Measurements from ENCODE around the gene TMEM52. TPM values are rescaled to one million over a fixed set of nuclear protein-coding genes. Genes with fewer than 3 reads are reported as not detected.

The TMEM52 gene
- polyA plus RNA-seq, 2 of the 4 experiments (the other 2 are of a cell fraction): 0.36 to 0.41 TPM

- H3K9me3 ChIP-seq: no peaks in the 10 kb centered on the region
- WGBS (ENCODE audit: missing lambda C conversion rate): 100% methylated on average over 1 of the region's 2 CpGs
- ChIA-PET POLR2A (no interaction called here), CTCF (interaction anchor here (4.1 kb wide), 1 partner anchor 12 kb away, joined by 32 read pairs; no protein-coding TSS in a partner anchor)
- ATAC-seq: no peak
- peaks cover 29% of the 10 kb centered on the region for H3K4me1 ChIP-seq
- no peak for FAIRE-seq
- H3K4me3 ChIP-seq: no peak overlapping the region
- peak overlapping the region; percentile 28 to 70; a peak in 4 of 6 replicates for H3K27ac ChIP-seq
- no peak for DNase-seq (ENCODE audit: low read depth in 1 of 2, low spot score in 1 of 2)
- TF ChIP-seq, protein P1, sequence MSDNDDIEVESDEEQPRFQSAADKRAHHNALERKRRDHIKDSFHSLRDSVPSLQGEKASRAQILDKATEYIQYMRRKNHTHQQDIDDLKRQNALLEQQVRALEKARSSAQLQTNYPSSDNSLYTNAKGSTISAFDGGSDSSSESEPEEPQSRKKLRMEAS (IDR thresholded peaks at IDR 0.05): no peak
- TF ChIP-seq NPAS2 (CRISPR knock-in tag; IDR thresholded peaks at IDR 0.05; ENCODE audit: borderline replicate concordance) (no peak), MAFK (IDR thresholded peaks at IDR 0.05; ENCODE audit: partially characterized antibody) (no peak), ZFP36 (IDR thresholded peaks at IDR 0.05; ENCODE audit: borderline replicate concordance, partially characterized antibody) (no peak), CHD4 (IDR thresholded peaks at IDR 0.05; ENCODE audit: borderline replicate concordance) (no peak), JUN (IDR thresholded peaks at IDR 0.05) (no peak), KDM1A (IDR thresholded peaks at IDR 0.05; ENCODE audit: low read depth) (no peak), PHF8 (IDR thresholded peaks at IDR 0.05; ENCODE audit: borderline replicate concordance, low read depth) (no peak), RCOR1 (IDR thresholded peaks at IDR 0.05; ENCODE audit: low read depth, low read length) (no peak), E2F6 (IDR thresholded peaks at IDR 0.05; ENCODE audit: borderline replicate concordance, low read depth) (no peak), HOXB13 (CRISPR knock-in tag; IDR thresholded peaks at IDR 0.05; ENCODE audit: low read depth) (no peak), CEBPB (IDR thresholded peaks at IDR 0.05) (no peak), RAD21 (conservative IDR thresholded peaks at IDR 0.05 in 1 of 2, IDR thresholded peaks at IDR 0.05 in 1 of 2) (no peak), MYC (IDR thresholded peaks at IDR 0.05; ENCODE audit: borderline replicate concordance, low read length) (no peak), SMC3 (IDR thresholded peaks at IDR 0.05) (no peak), NFE2L2 (conservative IDR thresholded peaks at IDR 0.05; ENCODE audit: low read length) (no peak), MAZ (IDR thresholded peaks at IDR 0.05; ENCODE audit: borderline replicate concordance, low read depth, low read length) (no peak), POLR2A (IDR thresholded peaks at IDR 0.05; ENCODE audit: low read length) (no peak)
- H3K4me2 ChIP-seq: peak overlapping the region; percentile 46; the same call in 1 of the 3 replicates
Observed at GRCh38 chr1:1893997-1894353, 25.1 kb downstream of the TMEM52 start.

DNA sequence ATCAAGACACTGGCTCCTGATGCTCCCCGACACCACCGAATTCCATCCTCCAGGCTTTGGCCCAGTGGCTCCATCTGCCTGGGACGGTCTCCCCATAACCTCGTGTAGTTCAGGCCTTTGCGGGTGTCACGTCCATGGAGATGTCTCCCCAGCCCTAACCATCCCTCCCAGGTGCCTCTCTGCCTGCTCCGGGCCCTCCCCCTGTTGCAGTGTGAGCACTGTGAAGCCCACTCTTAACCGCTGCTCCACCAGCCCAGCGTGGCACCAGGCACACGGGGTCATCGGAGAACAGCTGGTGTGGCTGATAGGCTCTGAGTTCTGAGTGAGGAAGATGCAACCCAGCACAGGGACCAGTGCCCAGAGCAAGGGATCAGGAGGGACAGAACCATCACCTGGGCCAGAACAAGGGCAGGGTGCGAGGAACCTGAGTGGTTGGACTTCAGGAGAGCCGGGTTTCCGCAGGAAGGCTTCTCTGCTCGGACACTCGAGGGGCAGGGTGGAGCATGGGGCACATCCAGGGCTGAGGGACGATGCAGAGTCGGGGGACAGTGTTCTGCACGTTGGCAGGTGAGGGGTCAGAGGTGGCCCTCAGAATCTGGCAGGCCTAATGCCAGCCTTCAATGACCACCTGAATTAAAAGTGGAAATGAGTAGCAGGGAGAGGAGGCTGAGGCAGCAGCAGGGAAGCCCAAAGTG, 25.6 kb downstream of the TMEM52 start:
- Histone ChIP-seq H3K9me3 (no peaks in the 10 kb centered on the region), H3K4me3 (no peak overlapping the region), H3K27ac (no peak overlapping the region; a peak in 1 of 6 replicates), H3K4me2 (no peak overlapping the region), H3K4me1 (peaks cover 34% of the 10 kb centered on the region)
- no peak for ATAC-seq
- no peak for DNase-seq (ENCODE audit: low read depth in 1 of 2, low spot score in 1 of 2)
- ChIA-PET POLR2A (no interaction called here), CTCF (interaction anchor here (4.1 kb wide), 1 partner anchor 13 kb away, joined by 32 read pairs; no protein-coding TSS in a partner anchor)
- no peak for FAIRE-seq
- TF ChIP-seq BCL3 (IDR thresholded peaks at IDR 0.05) (no peak), GATA3 (IDR thresholded peaks at IDR 0.05; ENCODE audit: borderline replicate concordance) (no peak), MAZ (IDR thresholded peaks at IDR 0.05; ENCODE audit: borderline replicate concordance, low read depth, low read length) (no peak), BHLHE40 (IDR thresholded peaks at IDR 0.05; ENCODE audit: low read depth, low read length) (no peak), RFX5 (IDR thresholded peaks at IDR 0.05) (no peak), RNF2 (IDR thresholded peaks at IDR 0.05; ENCODE audit: borderline replicate concordance, low read depth) (no peak), KDM1A (IDR thresholded peaks at IDR 0.05; ENCODE audit: low read depth) (no peak), CTCF (IDR thresholded peaks at IDR 0.05) (no peak), CHD2 (IDR thresholded peaks at IDR 0.05; ENCODE audit: low read length, partially characterized antibody) (no peak), MYC (IDR thresholded peaks at IDR 0.05; ENCODE audit: borderline replicate concordance, low read length) (no peak), FOSB (CRISPR knock-in tag; IDR thresholded peaks at IDR 0.05) (no peak), FOXS1 (CRISPR knock-in tag; IDR thresholded peaks at IDR 0.05) (no peak), CBX2 (IDR thresholded peaks at IDR 0.05; ENCODE audit: borderline replicate concordance, low read depth) (no peak), ESRRA (IDR thresholded peaks at IDR 0.05; ENCODE audit: borderline replicate concordance, low read length) (no peak), JUN (IDR thresholded peaks at IDR 0.05) (no peak)
- TF ChIP-seq, protein P2, sequence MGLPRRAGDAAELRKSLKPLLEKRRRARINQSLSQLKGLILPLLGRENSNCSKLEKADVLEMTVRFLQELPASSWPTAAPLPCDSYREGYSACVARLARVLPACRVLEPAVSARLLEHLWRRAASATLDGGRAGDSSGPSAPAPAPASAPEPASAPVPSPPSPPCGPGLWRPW (IDR thresholded peaks at IDR 0.05): no peak
- TF ChIP-seq, protein P1 (IDR thresholded peaks at IDR 0.05): no peak
- 85% methylated on average over 12 of the region's 19 CpGs for WGBS (ENCODE audit: missing lambda C conversion rate)
